Osteoblast (primary cell): ENCODE data around the gene BANP. TPM values are rescaled to one million over a fixed set of nuclear protein-coding genes. Genes with fewer than 3 reads are reported as not detected.

ENCODE experiments used
- DNase-seq: peaks from one replicate; pipeline ENCODE4 v3.0.0; 2011; ENCODE audit warnings: low spot score, mixed read lengths; ENCODE audit not compliant: insufficient read length; ENCODE audit errors: missing footprints
- H2AFZ ChIP-seq: 2 replicates; pipeline ENCODE4 v1.6.0; 2011; ENCODE audit warnings: mild to moderate bottlenecking, low read length
- H3K27ac ChIP-seq: 2 replicates; pipeline ENCODE4 v1.5.1; 2011; ENCODE audit warnings: mild to moderate bottlenecking, low read depth, low read length, moderate library complexity
- H3K27me3 ChIP-seq: 2 replicates; pipeline ENCODE4 v1.6.0; 2012; ENCODE audit warnings: mild to moderate bottlenecking, control low read depth, inconsistent platforms, low read length, moderate library complexity; ENCODE audit not compliant: insufficient read depth
- H3K36me3 ChIP-seq: 2 replicates; pipeline ENCODE4 v1.5.1; 2011; ENCODE audit warnings: mild to moderate bottlenecking, low read length, control low read depth, moderate library complexity; ENCODE audit not compliant: insufficient read depth
- H3K4me1 ChIP-seq: 2 replicates; pipeline ENCODE4 v1.5.1; 2011; ENCODE audit warnings: mild to moderate bottlenecking, low read length, control low read depth, moderate library complexity; ENCODE audit not compliant: insufficient read depth
- H3K4me2 ChIP-seq: 2 replicates; pipeline ENCODE4 v1.6.0; 2011; ENCODE audit warnings: mild to moderate bottlenecking, low read length; ENCODE audit not compliant: insufficient read depth
- H3K4me3 ChIP-seq: fragments of 200-600 bp; sonication (generic); 3 replicates; pipeline ENCODE4 v1.5.1; 2012; ENCODE audit warnings: mild to moderate bottlenecking, low read length, inconsistent platforms; ENCODE audit not compliant: insufficient read depth
- H3K79me2 ChIP-seq: 2 replicates; pipeline ENCODE4 v1.6.0; 2012; ENCODE audit warnings: mild to moderate bottlenecking, low read length, control low read depth, inconsistent platforms; ENCODE audit not compliant: insufficient read depth
- H3K9me3 ChIP-seq: 2 replicates; pipeline ENCODE4 v1.5.1; 2011; ENCODE audit warnings: low read depth, low read length, control low read depth
- H4K20me1 ChIP-seq: 2 replicates; pipeline ENCODE4 v1.6.0; 2012; ENCODE audit warnings: mild to moderate bottlenecking, low read length, control low read depth; ENCODE audit not compliant: insufficient read depth
- CTCF ChIP-seq: IDR thresholded peaks from 2 replicates; pipeline ENCODE4 v1.5.1; 2011; ENCODE audit warnings: mild to moderate bottlenecking, low read depth, low read length, moderate library complexity; ENCODE audit errors: extremely low read depth
- total RNA-seq: library from RNA; depleted of rRNA; stranded (reverse); fragments of >200 nt; gene quantifications from 2 replicates; pipeline ENCODE4 v1.2.3, GENCODE V29; 2012

The BANP gene
- total RNA-seq, 1 donor = 23.5 TPM

DNA sequence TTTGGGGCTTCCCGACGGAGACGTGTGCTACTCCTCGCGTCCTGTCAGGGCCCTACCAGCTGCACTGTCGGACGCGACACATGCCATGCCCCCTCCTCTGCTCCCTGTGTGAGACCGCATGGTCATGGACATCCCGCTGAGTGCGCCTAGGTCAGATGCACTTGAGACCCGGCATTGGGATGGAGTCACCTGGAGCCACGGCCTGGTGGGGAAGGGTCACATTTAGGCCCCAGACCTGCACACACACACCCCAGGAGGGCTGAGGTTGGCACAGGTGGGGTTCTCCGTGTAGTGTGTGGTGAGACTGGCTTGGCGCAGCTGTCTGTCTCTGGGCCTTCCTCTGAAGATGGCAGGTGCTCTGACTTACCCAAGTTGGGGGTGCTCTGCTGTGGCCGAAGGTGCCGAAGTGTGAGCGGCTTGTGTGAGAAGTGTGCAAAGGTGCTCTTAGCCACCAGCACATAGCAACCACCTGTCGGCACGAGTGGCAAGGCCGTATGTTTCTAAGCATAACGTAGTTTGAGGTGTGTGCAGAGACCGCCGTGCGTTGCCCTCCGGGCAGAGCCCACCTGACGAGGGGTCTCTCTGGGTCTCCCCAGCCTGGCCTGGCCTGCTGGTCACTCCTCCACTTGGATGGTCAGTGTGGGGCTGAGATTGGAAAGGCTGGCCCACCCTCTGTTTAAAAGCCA, 108.6 kb downstream of the BANP start:
- H4K20me1 ChIP-seq = no peaks in the 10 kb centered on the region
- no peaks in the 10 kb centered on the region for H3K27me3 ChIP-seq
- H3K36me3 ChIP-seq = peaks cover 7% of the 10 kb centered on the region
- no peak overlapping the region for H3K4me2 ChIP-seq
- H3K4me3 ChIP-seq = no peak overlapping the region
- H3K4me1 ChIP-seq = peaks cover 20% of the 10 kb centered on the region
- H3K79me2 ChIP-seq = no peaks in the 10 kb centered on the region
- TF ChIP-seq CTCF = no peak
- no peaks in the 10 kb centered on the region for H3K9me3 ChIP-seq
- no peak overlapping the region for H3K27ac ChIP-seq
- no peak overlapping the region for H2AFZ ChIP-seq
- peak; percentile 62 for DNase-seq

DNA sequence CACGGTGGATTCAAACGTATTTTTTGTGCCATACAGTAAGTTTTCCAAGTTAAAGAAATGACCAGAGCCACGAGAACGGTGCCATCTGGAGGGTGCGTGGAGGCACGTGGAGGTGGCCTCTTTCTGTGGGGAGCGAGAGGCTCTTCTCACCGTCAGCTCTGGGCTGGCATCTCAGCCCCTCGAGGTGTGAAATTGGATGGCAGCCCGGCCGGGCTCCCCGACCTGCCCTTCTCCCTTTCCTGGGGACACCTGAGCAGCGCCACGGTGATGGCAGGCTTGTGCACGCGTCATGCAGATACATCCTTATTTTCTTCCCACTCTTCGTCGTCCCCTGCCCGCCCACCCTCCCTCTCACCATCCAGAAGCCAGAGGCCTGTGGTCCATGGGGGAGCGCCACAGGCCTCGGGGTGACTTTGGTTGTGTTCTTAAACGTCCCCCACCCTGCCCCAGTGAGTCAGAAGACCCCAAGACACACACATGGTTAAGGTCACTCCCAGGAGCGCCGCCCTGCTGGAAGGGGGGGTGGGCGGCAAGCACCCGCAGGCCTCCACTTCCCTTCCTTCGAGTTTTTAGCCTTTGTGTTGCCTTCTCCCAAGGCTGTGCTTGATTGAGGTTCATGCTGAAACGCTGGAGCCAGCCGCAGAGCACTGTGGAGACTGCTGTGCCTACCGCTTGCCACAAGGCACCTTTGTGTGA, 109.4 kb downstream of the BANP start:
- TF ChIP-seq CTCF = no peak
- Histone ChIP-seq H3K27me3 (no peaks in the 10 kb centered on the region), H3K27ac (no peak overlapping the region), H3K4me3 (no peak overlapping the region), H3K36me3 (peaks cover 7% of the 10 kb centered on the region), H3K9me3 (no peaks in the 10 kb centered on the region), H3K4me2 (no peak overlapping the region), H3K79me2 (no peaks in the 10 kb centered on the region), H2AFZ (no peak overlapping the region), H4K20me1 (no peaks in the 10 kb centered on the region), H3K4me1 (peaks cover 20% of the 10 kb centered on the region)
- DNase-seq = peak; percentile 49

DNA sequence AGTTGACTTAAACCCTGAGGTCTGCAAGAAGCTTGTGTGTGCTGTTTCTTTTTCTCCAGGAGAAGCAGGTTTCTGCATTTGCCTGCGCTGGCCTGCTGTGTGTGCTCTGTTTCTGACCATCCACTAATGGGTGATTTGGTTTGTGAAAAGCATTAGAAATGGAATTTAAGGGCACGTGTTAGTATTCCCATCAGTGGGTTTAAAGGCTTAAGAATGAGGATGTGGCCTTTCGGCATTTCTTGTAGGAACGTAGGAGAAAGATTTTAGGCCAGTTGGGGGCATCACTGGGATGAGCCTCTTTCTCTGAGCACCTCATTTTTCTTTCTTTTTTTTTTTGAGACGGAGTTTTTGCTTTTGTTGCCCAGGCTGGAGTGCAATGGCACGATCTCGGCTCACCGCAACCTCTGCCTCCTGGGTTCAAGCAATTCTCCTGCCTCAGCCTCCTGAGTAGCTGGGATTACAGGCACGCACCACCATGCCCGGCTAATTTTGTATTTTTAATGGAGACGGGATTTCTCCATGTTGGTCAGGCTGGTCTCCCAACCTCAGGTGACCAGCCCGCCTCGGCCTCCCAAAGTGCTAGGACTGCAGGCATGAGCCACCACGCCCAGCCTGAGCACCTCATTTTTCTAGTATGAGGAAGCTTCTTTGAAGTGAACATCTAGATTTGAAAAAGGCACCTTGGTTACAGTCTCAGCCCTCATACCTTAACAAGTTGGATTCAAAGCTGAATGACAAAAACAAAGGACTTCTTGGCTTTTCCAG, 110.3 kb downstream of the BANP start:
- Histone ChIP-seq H3K4me3 (no peak overlapping the region), H3K9me3 (no peaks in the 10 kb centered on the region), H2AFZ (no peak overlapping the region), H3K27me3 (no peaks in the 10 kb centered on the region), H3K4me1 (peaks cover 20% of the 10 kb centered on the region), H3K4me2 (no peak overlapping the region), H3K79me2 (no peaks in the 10 kb centered on the region), H3K27ac (no peak overlapping the region), H4K20me1 (no peaks in the 10 kb centered on the region), H3K36me3 (peaks cover 11% of the 10 kb centered on the region)
- DNase-seq = peak; percentile 43
- TF ChIP-seq CTCF = no peak
